Caco-2 (cell line): ENCODE data around the gene ITPRIPL1. TPM values are rescaled to one million over a fixed set of nuclear protein-coding genes. Genes with fewer than 3 reads are reported as not detected.

Experiments used
- BruUV-seq: library from RNA; stranded (reverse); fragments of 400-500 nt; replicated peaks from 2 replicates; lab custom pipeline; 2021; lab: Mats Ljungman, UMichigan
- CTCF ChIA-PET: fragments of 300-600 bp; sonication (Branson Sonifier 250); formaldehyde crosslinking; loops from one replicate; lab custom pipeline; 2022; ENCODE audit warnings: antibody characterized with exemption; lab: Charles Lee
- POLR2A ChIA-PET: fragments of 300-600 bp; sonication (Branson Sonifier 250); formaldehyde crosslinking; loops from one replicate; lab custom pipeline; 2022; ENCODE audit warnings: antibody characterized with exemption; lab: Charles Lee
- DNase-seq, 2 experiments: peaks; one replicate each; pipeline versions ENCODE4 v3.0.0 to v3.0.0-alpha.2; 2020 to 2022
- H3K27me3 ChIP-seq: replicated peaks from 2 replicates; pipeline ENCODE4 v1.6.0; 2011; ENCODE audit warnings: low read length; ENCODE audit not compliant: control insufficient read depth, insufficient read depth
- H3K36me3 ChIP-seq: 2 replicates; pipeline ENCODE4 v1.5.1; 2011; ENCODE audit warnings: low read length; ENCODE audit not compliant: control insufficient read depth, insufficient read depth
- H3K4me1 ChIP-seq: fragments of 250-450 bp; sonication (Bioruptor Pico); 2 replicates; pipeline ENCODE4 v1.5.1; 2020; ENCODE audit warnings: mild to moderate bottlenecking
- H3K4me3 ChIP-seq: 2 replicates; pipeline ENCODE4 v1.5.1; 2011; ENCODE audit warnings: low read depth, mild to moderate bottlenecking, control low read depth, low read length
- H3K9me3 ChIP-seq: fragments of 250-450 bp; sonication (Bioruptor Pico); 2 replicates; pipeline ENCODE4 v1.5.1; 2020; ENCODE audit warnings: mild to moderate bottlenecking, moderate library complexity
- H3K27ac Mint-ChIP-seq: one replicate; pipeline ENCODE4 v1.8.0; 2022; ENCODE audit warnings: mixed read lengths; ENCODE audit not compliant: unreplicated experiment
- H3K27me3 Mint-ChIP-seq: one replicate; pipeline ENCODE4 v1.8.0; 2022; ENCODE audit warnings: mixed read lengths; ENCODE audit not compliant: insufficient read depth, unreplicated experiment
- H3K36me3 Mint-ChIP-seq: one replicate; pipeline ENCODE4 v1.8.0; 2022; ENCODE audit warnings: mild to moderate bottlenecking, mixed read lengths; ENCODE audit not compliant: insufficient read depth, unreplicated experiment
- H3K4me1 Mint-ChIP-seq: one replicate; pipeline ENCODE4 v1.8.0; 2022; ENCODE audit warnings: low read depth, mixed read lengths; ENCODE audit not compliant: unreplicated experiment
- H3K4me3 Mint-ChIP-seq: one replicate; pipeline ENCODE4 v1.8.0; 2022; ENCODE audit warnings: mild to moderate bottlenecking, moderate library complexity, mixed read lengths; ENCODE audit not compliant: unreplicated experiment
- H3K9me3 Mint-ChIP-seq: one replicate; pipeline ENCODE4 v1.8.0; 2022; ENCODE audit warnings: mixed read lengths; ENCODE audit not compliant: unreplicated experiment
- CTCF ChIP-seq, 2 experiments: fragments of 200-600 bp in 1 of 2; IDR thresholded peaks; 1 replicate in 1 of 2; 2 replicates in 1 of 2; pipeline versions ENCODE4 v1.5.1 to v1.8.0; 2011 to 2022; ENCODE audit warnings: antibody characterized with exemption in 1 of 2, control low read depth in 1 of 2, inconsistent platforms in 1 of 2, low read depth in 1 of 2, low read length in 1 of 2, mild to moderate bottlenecking in 1 of 2, moderate library complexity in 1 of 2; ENCODE audit not compliant: insufficient read depth in 1 of 2, severe bottlenecking in 1 of 2, unreplicated experiment in 1 of 2
- intact Hi-C: fragments of 100-400 bp; cut with micrococcal nuclease; formaldehyde crosslinking; loops from one replicate; pipeline ENCODE4 v1.10.0; 2022; ENCODE audit not compliant: unreplicated experiment
- total RNA-seq: library from RNA; stranded (reverse); gene quantifications from 2 replicates; pipeline ENCODE4 v1.2.3, GENCODE V29; 2022

Gene ITPRIPL1
- total RNA-seq, 1 experiment from 2014 or later: 1.9 TPM

- H3K4me3 Mint-ChIP-seq: no peak overlapping the region
- intact Hi-C loops: no loop called here
Measured at GRCh38 chr2:96329874-96330273, 4.8 kb downstream of the ITPRIPL1 start.

GRCh38 chr2:96330407-96330806 is 5.3 kb downstream of the ITPRIPL1 start:
- no peaks in the 10 kb centered on the region for H3K27me3 Mint-ChIP-seq
- ChIA-PET CTCF (no interaction called here), POLR2A (no interaction called here)
- H3K9me3 Mint-ChIP-seq: no peaks in the 10 kb centered on the region
- H3K36me3 Mint-ChIP-seq: peaks cover 5% of the 10 kb centered on the region
- H3K4me1 ChIP-seq: no peaks in the 10 kb centered on the region
- H3K36me3 ChIP-seq: no peaks in the 10 kb centered on the region
- no peaks in the 10 kb centered on the region for H3K9me3 ChIP-seq
- TF ChIP-seq CTCF (IDR thresholded peaks at IDR 0.05; ENCODE audit: insufficient read depth in 1 of 2, low read depth in 1 of 2, low read length in 1 of 2, severe bottlenecking in 1 of 2, unreplicated experiment in 1 of 2): no peak
- no TSS peak for BruUV-seq
- intact Hi-C loops: no loop called here
- no peaks in the 10 kb centered on the region for H3K27me3 ChIP-seq
- DNase-seq: no peak
- H3K4me1 Mint-ChIP-seq: peaks cover 7% of the 10 kb centered on the region
- H3K4me3 ChIP-seq: no peak overlapping the region
- H3K4me3 Mint-ChIP-seq: no peak overlapping the region
- no peak overlapping the region for H3K27ac Mint-ChIP-seq

More at GRCh38 chr2:96329874-96330273, 4.8 kb downstream of the ITPRIPL1 start:
- Mint-ChIP-seq H3K27ac (no peak overlapping the region), H3K4me1 (peaks cover 7% of the 10 kb centered on the region), H3K27me3 (no peaks in the 10 kb centered on the region), H3K9me3 (no peaks in the 10 kb centered on the region), H3K36me3 (peaks cover 4% of the 10 kb centered on the region)
- no peak for DNase-seq
- H3K36me3 ChIP-seq: no peaks in the 10 kb centered on the region
- H3K9me3 ChIP-seq: no peaks in the 10 kb centered on the region
- TF ChIP-seq CTCF (IDR thresholded peaks at IDR 0.05; ENCODE audit: insufficient read depth in 1 of 2, low read depth in 1 of 2, low read length in 1 of 2, severe bottlenecking in 1 of 2, unreplicated experiment in 1 of 2): no peak
- ChIA-PET POLR2A (no interaction called here), CTCF (no interaction called here)
- BruUV-seq: no TSS peak
- no peaks in the 10 kb centered on the region for H3K27me3 ChIP-seq
- no peaks in the 10 kb centered on the region for H3K4me1 ChIP-seq
- H3K4me3 ChIP-seq: no peak overlapping the region

- H3K36me3 ChIP-seq: no peaks in the 10 kb centered on the region; the same call in 1 of the 2 replicates
- TF ChIP-seq CTCF (IDR thresholded peaks at IDR 0.05; ENCODE audit: insufficient read depth in 1 of 2, low read depth in 1 of 2, low read length in 1 of 2, severe bottlenecking in 1 of 2, unreplicated experiment in 1 of 2): no peak
- intact Hi-C loops: no loop called here
- 0 out of 2 replicates have a peak, but pooled peaks cover 5% of the 10 kb centered on the region for H3K4me1 ChIP-seq
- no peaks in the 10 kb centered on the region for H3K27me3 Mint-ChIP-seq
- no peaks in the 10 kb centered on the region for H3K9me3 ChIP-seq
- no TSS peak for BruUV-seq
- no peak overlapping the region for H3K4me3 ChIP-seq
- no peaks in the 10 kb centered on the region for H3K27me3 ChIP-seq
- POLR2A ChIA-PET: no interaction called here
- no peak for DNase-seq
- CTCF ChIA-PET: no interaction called here
- peak overlapping the region; percentile 78 for H3K4me3 Mint-ChIP-seq
- no peaks in the 10 kb centered on the region for H3K9me3 Mint-ChIP-seq
- peaks cover 19% of the 10 kb centered on the region for H3K36me3 Mint-ChIP-seq
- H3K4me1 Mint-ChIP-seq: peaks cover 25% of the 10 kb centered on the region
- peak overlapping the region; percentile 8 for H3K27ac Mint-ChIP-seq
Measured at GRCh38 chr2:96333708-96334107, 8.6 kb downstream of the ITPRIPL1 start.
